ENCODE measurements around the gene MGAT4C.
"Not testable (repeated sequence)": the region's sequence is repeated elsewhere in the genome, so short reads cannot be mapped to it uniquely, and the experiment has no call there.

MGAT4C gene

GRCh38 chr12:86256163-86256562, at the start of gene MGAT4C:
TSS of gene MGAT4C (minus strand) at chr12:86256391.
- no peak for DNase-seq

GRCh38 chr12:86296396-86296795, 40.2 kb upstream of the MGAT4C start:
- not testable (repeated sequence) for DNase-seq

GRCh38 chr12:86293682-86294240, 37.6 kb upstream of the MGAT4C start:
- DNase-seq: no peak

- no peak for DNase-seq
Measured at GRCh38 chr12:86292480-86292879, 36.3 kb upstream of the MGAT4C start.

- DNase-seq: no peak
Measured at GRCh38 chr12:86290615-86291014, 34.4 kb upstream of the MGAT4C start.

GRCh38 chr12:86286119-86286518, 29.9 kb upstream of the MGAT4C start:
- DNase-seq: no peak

GRCh38 chr12:86283620-86284019, 27.4 kb upstream of the MGAT4C start:
- DNase-seq: no peak

- no peak for DNase-seq
Measured at GRCh38 chr12:86275356-86275755, 19.2 kb upstream of the MGAT4C start.

- no peak for DNase-seq
Measured at GRCh38 chr12:86265329-86265695, 9.1 kb upstream of the MGAT4C start.

GRCh38 chr12:86264451-86265328, 8.5 kb upstream of the MGAT4C start:
- no peak for DNase-seq

GRCh38 chr12:86261578-86261977, 5.4 kb upstream of the MGAT4C start:
- no peak for DNase-seq

GRCh38 chr12:86261142-86261541, 5.0 kb upstream of the MGAT4C start:
- no peak for DNase-seq

GRCh38 chr12:86260183-86260582, 4.0 kb upstream of the MGAT4C start:
- DNase-seq: no peak

- DNase-seq: no peak
Measured at GRCh38 chr12:86257134-86257533, 943 bp upstream of the MGAT4C start.

- DNase-seq: no peak
Measured at GRCh38 chr12:86254399-86255107, 1.6 kb downstream of the MGAT4C start.

GRCh38 chr12:86249851-86250250, 6.3 kb downstream of the MGAT4C start:
- DNase-seq: no peak

GRCh38 chr12:86249276-86249675, 6.9 kb downstream of the MGAT4C start:
- no peak for DNase-seq

- DNase-seq: no peak
Measured at GRCh38 chr12:86247871-86248270, 8.3 kb downstream of the MGAT4C start.

- DNase-seq: no peak
Measured at GRCh38 chr12:86241600-86241999, 14.6 kb downstream of the MGAT4C start.

GRCh38 chr12:86234316-86234855, 21.8 kb downstream of the MGAT4C start:
- DNase-seq: no peak

- DNase-seq: no peak
Measured at GRCh38 chr12:86233126-86233525, 23.1 kb downstream of the MGAT4C start.

- DNase-seq: no peak
Measured at GRCh38 chr12:86230516-86231146, 25.6 kb downstream of the MGAT4C start.

GRCh38 chr12:86229772-86230171, 26.4 kb downstream of the MGAT4C start:
- DNase-seq: no peak
